NK-92 (cell line): Measurements from ENCODE around the gene TBC1D14.

Experiments used
- DNase-seq: peaks from one replicate; lab custom pipeline; 2025; ENCODE audit not compliant: unreplicated experiment; lab: John Stamatoyannopoulos, UW

TBC1D14 gene, protein sequence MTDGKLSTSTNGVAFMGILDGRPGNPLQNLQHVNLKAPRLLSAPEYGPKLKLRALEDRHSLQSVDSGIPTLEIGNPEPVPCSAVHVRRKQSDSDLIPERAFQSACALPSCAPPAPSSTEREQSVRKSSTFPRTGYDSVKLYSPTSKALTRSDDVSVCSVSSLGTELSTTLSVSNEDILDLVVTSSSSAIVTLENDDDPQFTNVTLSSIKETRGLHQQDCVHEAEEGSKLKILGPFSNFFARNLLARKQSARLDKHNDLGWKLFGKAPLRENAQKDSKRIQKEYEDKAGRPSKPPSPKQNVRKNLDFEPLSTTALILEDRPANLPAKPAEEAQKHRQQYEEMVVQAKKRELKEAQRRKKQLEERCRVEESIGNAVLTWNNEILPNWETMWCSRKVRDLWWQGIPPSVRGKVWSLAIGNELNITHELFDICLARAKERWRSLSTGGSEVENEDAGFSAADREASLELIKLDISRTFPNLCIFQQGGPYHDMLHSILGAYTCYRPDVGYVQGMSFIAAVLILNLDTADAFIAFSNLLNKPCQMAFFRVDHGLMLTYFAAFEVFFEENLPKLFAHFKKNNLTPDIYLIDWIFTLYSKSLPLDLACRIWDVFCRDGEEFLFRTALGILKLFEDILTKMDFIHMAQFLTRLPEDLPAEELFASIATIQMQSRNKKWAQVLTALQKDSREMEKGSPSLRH

DNA sequence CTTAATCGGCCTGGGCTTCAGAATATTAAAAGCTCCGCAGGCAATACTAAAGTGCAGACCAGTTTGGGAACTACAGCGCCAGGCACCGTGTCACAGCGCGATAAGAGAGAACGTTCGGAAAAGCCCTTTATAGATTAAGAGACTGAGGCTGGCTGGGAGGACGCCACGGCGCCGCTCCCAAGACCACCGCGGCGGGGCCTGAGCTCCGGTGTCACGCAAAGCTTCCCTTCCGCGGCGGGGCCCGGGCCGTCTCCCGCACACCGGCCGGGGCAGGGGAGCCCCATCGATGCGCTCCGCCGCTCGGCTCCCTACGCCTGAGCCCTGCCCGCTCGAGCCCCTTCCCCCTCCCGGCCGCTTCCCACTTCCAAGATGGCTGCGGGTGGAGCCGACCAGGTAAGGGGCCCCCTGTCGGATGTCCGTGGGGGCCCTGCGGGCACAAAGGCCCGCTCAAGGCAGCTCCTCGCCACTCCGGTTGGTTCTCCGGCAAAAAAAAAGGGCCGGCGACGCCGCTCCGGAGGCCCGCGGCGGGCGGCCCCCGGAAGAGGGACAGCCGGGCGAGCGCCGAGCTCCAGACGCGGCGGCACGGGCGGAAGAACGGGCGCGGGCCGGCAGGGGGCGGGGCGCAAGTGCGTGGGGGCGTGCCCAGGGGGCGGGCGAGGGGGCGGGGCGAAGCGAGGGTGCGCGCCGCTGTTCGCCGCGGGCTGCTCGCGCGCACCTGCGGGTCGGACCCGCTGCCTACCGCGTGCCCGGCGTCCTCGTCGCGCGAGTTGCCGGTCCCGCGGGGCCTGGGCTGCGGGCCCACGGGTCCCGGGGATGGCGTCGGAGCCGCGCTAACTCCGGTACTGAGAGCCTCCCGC is at the start of gene TBC1D14:
Gene TBC1D14 (plus strand): TSS at position 714 of the 857 bp plus-strand sequence. CDS start 13,564 bp downstream, outside the sequence.
- peak; percentile 20 for DNase-seq

DNA sequence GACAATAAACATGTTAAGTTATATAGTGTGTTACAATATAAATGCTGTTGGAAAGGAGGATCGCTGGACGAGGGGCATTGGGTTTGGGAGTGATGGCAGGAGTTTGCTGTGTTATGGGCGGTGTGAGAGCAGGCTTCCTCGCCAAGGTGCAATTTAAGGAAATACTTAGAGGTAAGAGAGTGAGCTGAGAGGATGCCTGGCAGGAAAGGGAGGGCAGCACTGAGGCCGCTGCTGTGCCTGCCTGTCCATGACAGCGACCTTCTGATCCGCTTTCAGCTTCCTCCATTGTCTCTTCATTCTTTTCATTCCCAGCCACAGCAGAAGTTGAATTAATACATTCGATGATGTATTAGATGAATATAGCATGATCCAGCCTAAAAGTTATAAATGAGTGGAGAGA is 41.2 kb upstream of the TBC1D14 start:
- no peak for DNase-seq

DNA sequence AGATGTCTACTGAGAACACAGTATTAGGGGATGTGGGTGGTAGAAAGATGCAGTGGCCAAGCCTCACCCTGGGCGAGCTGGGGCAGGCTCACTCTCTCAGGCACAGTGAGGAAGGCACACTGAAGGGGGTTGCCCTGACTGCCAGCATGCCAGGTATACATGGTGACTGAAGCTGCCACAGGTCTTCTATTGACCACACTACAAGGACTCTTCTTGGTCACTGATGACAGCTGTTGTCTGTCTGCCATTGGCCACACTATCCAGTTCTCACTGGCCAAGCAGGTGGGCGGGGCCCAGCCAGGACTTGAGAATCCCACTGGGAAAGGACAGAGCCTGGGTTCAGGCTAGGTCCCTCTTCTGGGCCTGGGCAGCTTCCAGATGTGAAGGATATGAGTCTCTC is 39.7 kb upstream of the TBC1D14 start:
- DNase-seq: no peak

DNA sequence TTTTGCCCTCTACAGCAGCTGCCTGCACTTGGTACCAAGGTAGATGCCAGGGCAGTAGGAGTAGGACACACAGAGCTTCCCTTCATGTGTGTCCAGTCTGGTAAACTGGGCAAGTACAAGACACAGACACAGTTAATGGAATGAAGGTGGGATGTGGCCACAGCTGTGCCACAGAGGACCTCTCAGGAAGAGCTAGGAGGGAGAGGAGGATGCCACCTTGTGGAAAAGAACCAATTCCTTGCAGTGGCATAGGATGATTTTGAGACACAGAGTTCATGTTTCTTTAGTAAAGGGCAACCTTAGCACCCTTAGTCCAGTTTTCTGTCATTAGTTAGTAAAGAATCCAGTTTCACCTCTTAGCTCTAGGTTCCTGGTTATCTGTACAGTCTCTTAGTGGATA is 36.3 kb upstream of the TBC1D14 start:
- no peak for DNase-seq

DNA sequence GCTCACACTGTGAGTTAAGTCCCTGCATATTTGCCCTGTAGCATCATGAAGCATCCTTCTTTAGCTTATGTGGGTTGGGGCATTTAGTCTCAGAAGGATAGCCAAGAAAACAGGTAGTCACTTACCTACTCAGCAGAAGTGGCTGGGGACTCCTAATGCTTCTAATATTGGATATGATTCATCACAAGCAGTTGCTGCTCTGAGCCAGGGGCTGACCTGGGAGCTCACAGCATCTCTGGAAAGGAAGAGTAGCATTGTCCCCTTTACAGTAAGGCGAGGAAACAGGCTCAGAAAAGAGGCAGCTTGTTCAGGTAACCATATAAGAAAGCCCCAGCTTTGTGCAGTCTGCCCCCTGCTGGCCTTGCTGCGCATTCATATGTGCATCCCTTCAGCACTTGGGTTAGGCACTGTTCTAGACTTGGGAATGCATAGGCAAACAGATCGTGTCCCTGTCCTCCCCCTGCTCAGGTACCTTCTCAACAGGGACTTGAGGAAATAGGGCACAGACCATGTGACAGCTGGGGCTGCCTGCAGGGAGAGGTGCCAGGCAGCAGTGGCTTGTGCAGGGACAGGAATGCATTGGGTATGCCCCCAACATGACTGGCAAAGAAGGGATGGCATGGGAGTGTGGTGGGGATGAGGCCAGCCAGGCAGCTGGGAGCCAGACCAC is 35.7 kb upstream of the TBC1D14 start:
- DNase-seq: no peak

DNA sequence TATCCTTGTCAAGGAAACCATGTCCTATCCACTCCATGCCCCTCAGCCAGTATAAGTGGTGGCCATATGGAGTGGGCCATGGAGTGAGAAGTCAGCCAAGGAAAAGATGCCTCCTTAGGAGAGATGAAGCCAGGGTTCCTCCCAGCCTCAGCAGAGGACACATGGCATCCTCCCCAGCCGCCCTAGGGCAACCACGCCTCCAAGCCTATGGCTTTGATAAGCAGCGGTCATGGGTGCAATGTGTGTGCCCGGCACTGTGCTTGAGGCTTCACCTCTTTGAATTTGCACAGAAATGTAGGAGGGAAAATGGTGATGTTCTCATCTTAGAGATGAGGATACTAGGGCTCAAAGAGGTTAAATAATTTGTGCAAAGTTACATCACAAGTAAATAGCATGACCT is 34.6 kb upstream of the TBC1D14 start:
- DNase-seq: no peak

DNA sequence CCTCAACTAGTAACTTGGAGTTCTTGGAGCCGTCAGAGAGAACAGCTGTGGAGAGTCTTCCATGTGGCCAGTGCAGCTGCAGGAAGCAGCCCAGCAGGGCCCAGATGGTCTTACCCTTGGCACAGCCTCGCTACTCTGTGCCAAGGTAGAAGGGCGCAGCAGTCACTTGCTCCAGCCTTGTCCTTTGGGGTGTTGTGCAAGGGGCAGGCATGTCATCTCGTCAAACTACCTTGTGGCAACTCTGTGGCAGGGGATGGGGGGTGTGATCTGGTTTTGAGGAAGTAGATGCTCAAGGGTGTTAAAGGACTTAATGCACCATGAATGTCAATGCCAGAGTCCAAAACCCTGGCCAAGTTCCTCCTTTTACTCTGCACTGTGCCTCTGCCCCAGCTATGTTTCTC is 34.2 kb upstream of the TBC1D14 start:
- no peak for DNase-seq

DNA sequence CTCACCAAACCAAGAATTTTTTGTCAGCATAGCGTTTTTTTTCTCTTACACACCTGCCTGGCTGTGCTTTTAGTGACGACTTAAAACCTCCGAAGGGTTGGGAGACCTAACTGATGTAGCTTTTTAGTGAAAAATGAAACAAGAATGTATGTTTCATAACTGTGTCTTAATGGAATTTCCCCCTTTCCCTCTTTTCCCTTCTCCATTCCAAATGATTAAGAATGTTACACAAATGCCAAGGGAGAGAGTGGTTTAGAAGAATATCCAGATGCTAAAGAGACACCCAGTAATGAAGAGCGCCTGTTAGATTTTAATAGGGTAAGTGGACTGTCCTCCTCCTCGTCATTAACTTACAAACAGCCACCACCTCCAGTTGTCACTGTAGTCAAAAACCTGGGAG is 33.2 kb upstream of the TBC1D14 start:
- no peak for DNase-seq

DNA sequence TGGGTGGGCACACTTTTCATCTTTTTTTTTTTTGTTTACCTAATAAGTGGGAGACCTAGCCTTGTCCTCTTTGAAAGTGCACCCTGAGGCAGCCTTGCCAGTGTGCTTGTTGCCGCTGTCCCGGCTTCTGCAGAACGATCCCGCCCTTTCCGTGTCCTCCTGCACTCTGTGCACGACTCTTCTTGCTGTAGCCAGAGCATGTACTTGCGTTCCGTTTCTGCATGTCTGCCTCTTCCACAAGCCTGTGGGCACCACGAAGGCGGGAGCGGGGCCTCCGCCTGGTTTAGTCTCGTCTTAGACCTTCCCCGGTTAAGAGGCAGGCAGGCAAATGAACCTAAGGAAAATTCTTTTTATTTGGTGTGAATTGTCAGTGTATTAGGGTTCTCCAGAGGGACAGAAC is 32.6 kb upstream of the TBC1D14 start:
- no peak for DNase-seq

DNA sequence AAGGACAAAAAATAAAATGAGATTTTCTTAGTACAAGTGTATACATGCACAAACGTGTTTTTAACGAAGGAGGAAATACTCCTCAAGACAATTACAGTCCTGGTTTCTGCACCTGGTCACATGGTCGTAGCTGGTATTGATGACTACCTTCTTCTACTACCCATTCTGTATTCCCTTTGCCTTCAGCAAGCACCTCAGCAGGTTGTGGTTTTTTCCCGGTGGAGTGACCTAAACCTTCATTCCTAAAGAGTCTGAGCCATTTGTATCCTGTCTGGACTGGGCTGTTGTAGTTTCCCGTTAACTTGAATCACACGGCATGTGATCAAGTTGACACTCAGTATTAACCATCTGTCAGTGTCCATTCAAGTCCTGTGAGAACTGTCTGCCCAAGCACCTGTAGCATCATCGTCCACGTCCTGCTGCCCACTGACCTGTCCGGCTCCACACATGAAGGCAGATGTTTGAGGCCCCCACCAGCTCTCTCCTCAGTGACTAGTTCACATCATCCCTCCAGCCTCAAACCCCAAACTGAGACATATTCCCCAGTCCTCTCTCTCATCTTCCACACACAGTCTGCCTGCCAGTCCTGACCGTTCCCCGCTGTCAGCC is 31.1 kb upstream of the TBC1D14 start:
- no peak for DNase-seq

DNA sequence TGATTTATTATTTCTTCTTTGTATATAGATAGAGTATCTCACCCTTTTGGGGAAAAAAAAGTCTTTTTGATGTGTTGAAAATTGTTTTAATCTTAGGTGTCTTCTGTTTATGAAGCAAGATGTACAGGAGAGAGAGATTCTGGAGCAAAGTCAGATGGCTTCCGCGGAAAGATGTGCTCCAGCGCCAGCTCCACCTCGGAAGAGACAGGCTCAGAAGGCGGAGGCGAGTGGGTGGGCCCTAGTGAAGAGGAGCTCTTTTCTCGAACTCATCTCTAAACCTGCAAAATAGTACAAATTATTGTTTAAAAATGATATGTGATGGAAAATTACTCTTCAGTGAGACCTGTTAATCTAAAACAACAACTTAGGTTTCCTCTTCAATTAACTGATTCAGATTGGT is 28.9 kb upstream of the TBC1D14 start:
- no peak for DNase-seq

DNA sequence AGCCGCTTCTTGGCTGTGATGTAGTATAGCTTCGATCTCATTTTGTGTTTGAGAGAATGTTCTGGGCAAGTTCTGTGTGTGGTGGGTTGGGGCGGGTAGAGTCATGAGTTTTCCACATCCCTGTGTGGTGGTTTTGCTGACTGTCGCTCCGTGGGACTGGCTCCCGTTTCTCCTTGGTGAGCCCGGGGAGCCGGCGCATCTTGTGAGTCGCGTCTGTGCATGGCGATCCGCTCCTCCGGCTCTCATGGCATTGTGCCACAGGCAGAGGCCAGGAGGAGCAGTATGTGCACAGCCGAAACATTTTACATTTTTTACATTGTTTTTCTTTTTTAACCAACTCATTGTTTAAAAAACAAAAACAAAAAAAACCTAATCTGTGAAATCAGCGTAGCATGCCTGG is 27.7 kb upstream of the TBC1D14 start:
- no peak for DNase-seq

DNA sequence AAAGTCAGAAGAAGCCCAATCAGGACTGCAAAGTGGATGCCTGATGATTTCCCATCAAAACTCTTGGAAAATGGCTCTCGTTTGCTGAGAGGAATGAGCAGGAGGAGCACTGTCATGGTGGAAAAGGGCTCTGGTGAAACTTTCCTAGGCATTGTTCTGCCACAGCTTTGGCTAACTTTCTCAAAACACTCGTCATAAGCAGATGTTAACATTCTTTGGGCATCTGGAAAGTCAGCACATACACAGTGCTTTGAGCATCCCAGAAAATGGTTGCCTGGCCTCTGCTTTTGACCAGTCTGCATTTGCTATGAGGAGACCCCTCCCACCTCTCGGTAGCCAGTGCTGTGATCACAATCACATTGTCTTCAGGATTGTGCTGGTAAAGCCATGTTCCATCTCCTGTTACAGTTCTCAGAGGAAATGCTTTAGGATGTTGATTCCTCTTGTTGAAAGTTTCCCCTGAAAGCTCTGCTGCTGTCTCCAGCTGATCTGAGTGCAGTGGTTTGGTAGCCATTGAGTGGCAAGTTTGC is 25.2 kb upstream of the TBC1D14 start:
- DNase-seq: no peak

DNA sequence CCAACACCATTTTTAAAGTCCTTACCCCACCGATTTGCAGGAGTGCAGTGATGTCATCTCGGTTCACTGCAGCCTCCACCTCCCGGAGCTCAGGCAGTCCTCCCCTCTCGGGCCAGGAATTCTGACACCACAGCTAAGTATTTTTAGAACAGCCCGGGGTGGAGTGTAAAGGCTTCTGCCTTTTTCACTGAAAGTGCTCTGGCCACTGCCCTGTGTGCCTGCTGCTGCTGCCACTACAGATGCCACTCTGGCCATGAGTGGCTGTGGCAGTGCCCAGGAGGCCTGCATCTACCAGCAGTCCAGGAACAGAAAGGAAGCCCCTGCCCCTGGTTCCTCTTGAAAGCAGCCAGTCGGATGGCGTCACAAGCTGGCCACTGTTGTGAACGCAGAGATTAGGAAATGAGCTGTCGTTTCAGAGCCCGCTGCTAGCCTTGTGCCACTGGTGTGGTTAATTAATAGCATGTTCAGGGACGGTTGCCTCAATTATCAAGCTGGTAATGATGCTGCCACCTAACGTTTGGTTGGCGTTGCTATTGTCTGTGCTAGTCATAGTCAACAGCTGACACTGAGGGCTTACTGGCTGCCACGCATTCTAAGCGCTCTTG is 23.6 kb upstream of the TBC1D14 start:
- DNase-seq: no peak

DNA sequence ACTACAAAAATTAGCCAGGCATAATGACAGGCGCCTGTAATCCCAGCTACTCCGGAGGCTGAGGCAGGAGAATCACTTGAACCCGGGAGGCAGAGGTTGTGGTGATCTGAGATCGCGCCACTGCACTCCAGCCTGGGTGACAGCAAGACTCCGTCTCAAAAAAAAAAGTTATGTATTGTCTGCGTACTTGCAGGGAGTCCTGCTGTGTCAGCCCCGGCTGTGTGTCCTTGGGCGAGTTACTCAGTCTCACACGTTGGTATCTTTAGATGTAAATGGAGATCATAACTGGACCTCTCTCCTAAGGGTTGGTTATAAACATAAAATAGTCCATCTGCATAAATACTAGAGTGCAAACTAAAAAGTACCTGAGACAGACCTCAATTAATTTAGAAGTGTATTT is 22.7 kb upstream of the TBC1D14 start:
- DNase-seq: no peak

DNA sequence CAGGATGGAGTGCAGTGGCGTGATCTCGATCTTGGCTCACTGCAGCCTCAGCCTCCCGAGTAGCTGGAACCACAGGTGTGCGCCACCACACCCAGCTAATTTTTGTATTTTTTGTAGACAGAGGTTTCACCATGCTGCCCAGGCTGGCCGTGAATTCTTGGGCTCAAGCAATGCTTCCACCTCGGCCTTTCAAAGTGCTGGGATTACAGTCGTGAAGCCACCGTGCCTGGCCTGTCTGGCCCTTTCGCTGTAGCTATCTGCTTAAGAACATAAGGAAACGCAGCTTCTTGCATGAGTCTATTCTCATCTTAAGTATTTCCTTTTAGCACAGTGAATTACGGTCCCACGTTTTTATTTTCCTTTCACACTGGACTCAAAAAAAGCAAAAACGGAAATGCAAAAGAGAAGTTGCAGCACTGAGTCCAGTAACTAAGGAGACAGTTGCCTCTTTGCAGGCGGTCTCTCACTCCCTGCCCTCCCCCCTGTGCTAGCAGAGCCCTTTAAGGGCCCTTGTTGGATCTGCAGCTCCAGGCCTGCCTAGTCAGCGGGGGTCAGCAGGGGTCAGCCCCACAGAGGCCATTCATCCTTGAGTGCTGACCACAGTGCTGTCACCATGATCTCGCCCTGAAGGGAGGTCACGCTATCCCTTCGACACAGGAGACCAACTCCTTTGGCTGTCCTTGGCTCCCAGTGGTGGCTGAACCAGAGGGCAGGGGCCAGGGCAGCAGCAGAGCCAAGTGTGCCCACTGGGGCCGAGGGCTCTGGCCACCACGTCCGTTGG is 21.8 kb upstream of the TBC1D14 start:
- no peak for DNase-seq

DNA sequence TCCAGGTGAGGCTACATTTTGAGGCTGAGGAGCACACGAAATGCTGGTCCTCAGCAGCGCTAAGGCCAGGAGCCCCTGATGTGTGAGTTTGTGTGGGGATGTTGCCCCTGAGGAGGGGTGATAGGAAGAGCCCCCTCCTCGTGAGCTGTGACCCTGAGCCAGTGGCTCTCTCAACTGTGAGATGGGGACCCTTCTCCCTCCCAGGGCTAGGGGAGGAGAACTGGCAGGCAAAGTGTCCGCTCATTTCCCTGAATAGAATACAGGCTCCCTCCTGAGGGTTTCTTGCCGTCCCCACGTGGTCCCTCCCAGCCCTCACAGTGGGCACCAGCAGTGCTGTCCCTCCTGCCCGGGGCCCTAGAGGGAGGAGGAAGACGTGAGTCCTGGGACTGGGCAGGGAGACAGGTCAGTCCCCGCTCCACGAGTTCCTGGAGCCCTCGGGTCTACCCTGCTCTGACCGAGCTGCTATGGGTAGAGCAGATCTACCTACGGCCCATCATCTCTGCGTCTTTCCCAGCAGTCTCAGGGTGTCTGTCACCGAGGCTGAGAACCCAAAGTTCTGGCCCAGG is 21.0 kb upstream of the TBC1D14 start:
- no peak for DNase-seq

DNA sequence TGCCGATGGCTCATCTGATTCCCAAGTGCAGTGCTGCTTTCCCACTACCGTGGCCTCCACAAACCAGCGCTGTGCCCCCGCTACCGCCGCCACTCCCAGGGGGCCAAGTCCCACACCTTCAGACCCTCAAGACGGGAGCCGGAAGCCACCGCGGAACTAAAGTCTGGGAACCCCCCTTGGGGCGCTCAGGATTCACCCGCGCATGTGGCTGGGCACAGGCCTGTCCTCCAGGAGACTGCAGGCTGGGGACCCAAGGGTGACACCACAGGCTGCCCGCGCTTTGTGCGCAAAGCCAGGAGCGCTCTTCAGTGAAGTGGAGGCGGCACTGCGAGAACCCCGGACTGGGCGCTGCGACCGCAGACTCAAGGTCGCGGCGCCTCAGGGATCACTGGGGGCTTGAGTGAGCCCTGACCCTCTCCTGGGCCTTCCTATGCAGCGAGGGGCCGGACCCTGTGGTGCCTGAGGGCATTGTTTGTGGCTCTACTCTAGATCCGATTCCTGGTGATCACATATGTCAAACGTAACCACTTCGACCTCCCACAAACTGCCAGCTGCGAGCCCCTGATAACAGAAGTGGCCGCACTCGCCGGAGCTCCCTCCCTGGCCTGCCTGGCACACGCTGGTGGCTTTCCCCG is 20.4 kb upstream of the TBC1D14 start:
- DNase-seq: no peak
